OCI-M2 (cell line): ENCODE results near the gene NHLRC4.

Experiments
- DNase-seq: peaks from one replicate; lab custom pipeline; 2025; ENCODE audit not compliant: unreplicated experiment; lab: John Stamatoyannopoulos, UW

The NHLRC4 gene

GRCh38 chr16:530111-530817, 36.5 kb upstream of the NHLRC4 start:
- no peak for DNase-seq

- DNase-seq: no peak
These were observed 35.2 kb upstream of the NHLRC4 start for GRCh38 chr16:531494-532125.

- DNase-seq: no peak
These were observed 33.2 kb upstream of the NHLRC4 start for GRCh38 chr16:533391-534123.

GRCh38 chr16:534135-534534, 32.7 kb upstream of the NHLRC4 start:
- no peak for DNase-seq

- no peak for DNase-seq
These were observed 31.9 kb upstream of the NHLRC4 start for GRCh38 chr16:534856-535445.

- DNase-seq: no peak
These were observed 31.1 kb upstream of the NHLRC4 start for GRCh38 chr16:535446-536405.

GRCh38 chr16:536746-537145, 30.1 kb upstream of the NHLRC4 start:
- no peak for DNase-seq

GRCh38 chr16:537415-538335, 29.1 kb upstream of the NHLRC4 start:
- DNase-seq: no peak

- no peak for DNase-seq
These were observed 26.8 kb upstream of the NHLRC4 start for GRCh38 chr16:539901-540530.

- no peak for DNase-seq
These were observed 26.0 kb upstream of the NHLRC4 start for GRCh38 chr16:540645-541340.

- no peak for DNase-seq
These were observed 23.3 kb upstream of the NHLRC4 start for GRCh38 chr16:543301-544164.

- no peak for DNase-seq
These were observed 22.3 kb upstream of the NHLRC4 start for GRCh38 chr16:544517-544916.

- no peak for DNase-seq
These were observed 19.7 kb upstream of the NHLRC4 start for GRCh38 chr16:546909-547770.

GRCh38 chr16:548586-548985, 18.2 kb upstream of the NHLRC4 start:
- no peak for DNase-seq

- DNase-seq: no peak
These were observed 17.1 kb upstream of the NHLRC4 start for GRCh38 chr16:549544-550263.

- no peak for DNase-seq
These were observed 15.6 kb upstream of the NHLRC4 start for GRCh38 chr16:551210-551609.
